ENCODE measurements around the gene PPP2R2C. TPM values are rescaled to one million over a fixed set of nuclear protein-coding genes. Genes with fewer than 3 reads are reported as not detected.

PPP2R2C gene
- total RNA-seq, 1 experiment from 2014 or later, result 26.7 TPM

- DNase-seq (ENCODE audit: low read depth, low spot score), result no peak
- no peaks in the 10 kb centered on the region for H3K36me3 ChIP-seq (ENCODE audit: control insufficient read depth, insufficient read depth, low read length)
- H3K27me3 ChIP-seq (ENCODE audit: control insufficient read depth, insufficient read depth, low read length), result no peaks in the 10 kb centered on the region
- ChIA-PET POLR2A (no interaction called here), CTCF (no interaction called here)
- no TSS peak for BruUV-seq (replicated peaks)
- no peak for ATAC-seq
- no peaks in the 10 kb centered on the region for H3K9me3 ChIP-seq (ENCODE audit: control insufficient read depth, insufficient read depth, low read depth, low read length)
- no peak overlapping the region for H3K27ac ChIP-seq (ENCODE audit: low read length)
- no peaks in the 10 kb centered on the region for H3K4me1 ChIP-seq (ENCODE audit: control insufficient read depth, insufficient read depth, low read length)
- intact Hi-C loops (cut with micrococcal nuclease; ENCODE audit: unreplicated experiment), result no loop called here
- no peak overlapping the region for H3K4me3 ChIP-seq (ENCODE audit: low read depth in 2 of 2, low read length in 2 of 2)
- TF ChIP-seq POLR2AphosphoS5 (IDR thresholded peaks at IDR 0.05; ENCODE audit: low read depth, low read length), result no peak
- no peak for TF ChIP-seq REST (IDR thresholded peaks at IDR 0.05; ENCODE audit: insufficient read depth in 1 of 2, low read depth in 2 of 2, low read length in 1 of 2)
- no peak for TF ChIP-seq CTCF (IDR thresholded peaks at IDR 0.05)
- no peak for TF ChIP-seq TCF7L2 (IDR thresholded peaks at IDR 0.05; ENCODE audit: low read depth, low read length)
- no peak for TF ChIP-seq SIN3A (IDR thresholded peaks at IDR 0.05; ENCODE audit: borderline replicate concordance, insufficient read depth, low read depth, low read length)
- in situ Hi-C loops (cut with HindIII; ENCODE audit: low pct_unique_long_range_greater_than_20kb, low sequenced_read_pairs), result no loop called here
These were observed 104.3 kb downstream of the PPP2R2C start for GRCh38 chr4:6368096-6368495.

- no TSS peak for BruUV-seq (replicated peaks)
- Histone ChIP-seq H3K36me3 (ENCODE audit: control insufficient read depth, insufficient read depth, low read length) (no peaks in the 10 kb centered on the region), H3K9me3 (ENCODE audit: control insufficient read depth, insufficient read depth, low read depth, low read length) (no peaks in the 10 kb centered on the region), H3K27me3 (ENCODE audit: control insufficient read depth, insufficient read depth, low read length) (no peaks in the 10 kb centered on the region), H3K4me3 (ENCODE audit: low read depth in 2 of 2, low read length in 2 of 2) (no peak overlapping the region), H3K27ac (ENCODE audit: low read length) (no peak overlapping the region), H3K4me1 (ENCODE audit: control insufficient read depth, insufficient read depth, low read length) (no peaks in the 10 kb centered on the region)
- intact Hi-C loops (cut with micrococcal nuclease; ENCODE audit: unreplicated experiment), result no loop called here
- ATAC-seq (no peak), DNase-seq (ENCODE audit: low read depth, low spot score) (no peak)
- in situ Hi-C loops (cut with HindIII; ENCODE audit: low pct_unique_long_range_greater_than_20kb, low sequenced_read_pairs), result no loop called here
- ChIA-PET POLR2A (no interaction called here), CTCF (no interaction called here)
- TF ChIP-seq POLR2AphosphoS5 (IDR thresholded peaks at IDR 0.05; ENCODE audit: low read depth, low read length) (no peak), CTCF (IDR thresholded peaks at IDR 0.05) (no peak), REST (IDR thresholded peaks at IDR 0.05; ENCODE audit: insufficient read depth in 1 of 2, low read depth in 2 of 2, low read length in 1 of 2) (no peak), TCF7L2 (IDR thresholded peaks at IDR 0.05; ENCODE audit: low read depth, low read length) (no peak), SIN3A (IDR thresholded peaks at IDR 0.05; ENCODE audit: borderline replicate concordance, insufficient read depth, low read depth, low read length) (no peak)
These were observed 105.0 kb downstream of the PPP2R2C start for GRCh38 chr4:6367371-6367851.
